Activated CD4-positive, alpha-beta T cell treated with anti-CD3 and anti-CD28 coated beads for 36 hours (primary cell): Measurements from ENCODE around the gene CALCR. TPM values are rescaled to one million over a fixed set of nuclear protein-coding genes. Genes with fewer than 3 reads are reported as not detected.
"Not testable (repeated sequence)": the region's sequence is repeated elsewhere in the genome, so short reads cannot be mapped to it uniquely, and the experiment has no call there.

ENCODE experiments used
- ATAC-seq: fragments of 200-7000 bp; cut with Tn5 transposase; one replicate; pipeline ENCODE4 v1.10.0; 2021; ENCODE audit warnings: mild to moderate bottlenecking, moderate library complexity
- CTCF ChIA-PET: fragments of 350-600 bp; sonication (Branson Sonifier 250); formaldehyde crosslinking; loops from one replicate; lab custom pipeline; 2021; ENCODE audit warnings: antibody characterized with exemption; lab: Charles Lee
- POLR2A ChIA-PET: fragments of 350-600 bp; sonication (Branson Sonifier 250); formaldehyde crosslinking; loops from one replicate; lab custom pipeline; 2021; ENCODE audit warnings: antibody characterized with exemption, inconsistent platforms; lab: Charles Lee
- DNase-seq: peaks from one replicate; pipeline ENCODE4 v3.0.0-alpha.2; 2020
- H3K27ac Mint-ChIP-seq: one replicate; pipeline ENCODE4 v1.8.0; 2021; ENCODE audit warnings: mixed read lengths
- H3K27me3 Mint-ChIP-seq: one replicate; pipeline ENCODE4 v1.8.0; 2021; ENCODE audit warnings: mixed read lengths
- H3K36me3 Mint-ChIP-seq: one replicate; pipeline ENCODE4 v1.8.0; 2021; ENCODE audit warnings: low read depth, mixed read lengths
- H3K4me1 Mint-ChIP-seq: one replicate; pipeline ENCODE4 v1.8.0; 2021; ENCODE audit warnings: mixed read lengths
- H3K4me3 Mint-ChIP-seq: one replicate; pipeline ENCODE4 v1.8.0; 2021; ENCODE audit warnings: mild to moderate bottlenecking, moderate library complexity, mixed read lengths
- H3K9me3 Mint-ChIP-seq: one replicate; pipeline ENCODE4 v1.8.0; 2021; ENCODE audit warnings: low read depth, mixed read lengths
- intact Hi-C, 2 experiments: fragments of 100-400 bp; cut with DNase I in 1 of 2; cut with micrococcal nuclease in 1 of 2; formaldehyde crosslinking; loops; one replicate each; pipeline versions ENCODE4 v1.14.2 to v1.15.1; 2022 to 2024; cut with DNase I, micrococcal nuclease
- total RNA-seq, 2 experiments: library from RNA; stranded (reverse); gene quantifications; one replicate each; pipeline ENCODE4 v1.2.3, GENCODE V29; 2021

The CALCR gene
- not detected for total RNA-seq

- H3K27me3 Mint-ChIP-seq, result peaks cover 26% of the 10 kb centered on the region
Observed at GRCh38 chr7:93574646-93575554, at the start of gene CALCR. CALCR (minus strand) TSS chr7:93574724; CDS start chr7:93486981, 87,743 bp downstream.

DNA sequence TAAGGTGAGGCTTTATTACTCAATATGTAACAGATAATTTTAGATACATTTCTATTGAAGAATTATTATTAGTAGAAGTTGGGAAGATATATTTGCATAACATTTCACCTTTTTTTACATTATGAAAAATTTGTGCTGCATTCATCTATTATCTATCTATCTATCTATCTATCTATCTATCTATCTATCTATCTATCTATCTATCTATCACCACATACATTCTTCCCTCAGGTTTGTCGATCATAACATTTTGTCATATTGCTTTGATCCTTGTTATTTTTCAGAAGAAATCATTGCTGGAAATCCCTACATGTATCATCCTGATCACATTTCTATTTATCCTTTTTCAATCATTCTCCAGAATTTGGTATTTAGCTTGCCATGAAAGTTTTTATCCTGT is 49.3 kb upstream of the CALCR start:
- H3K27me3 Mint-ChIP-seq, result no peaks in the 10 kb centered on the region
- ChIA-PET CTCF (interaction anchor here (1.0 kb wide), 1 partner anchor 8 kb away, joined by 3 read pairs; no protein-coding TSS in a partner anchor), POLR2A (no interaction called here)
- no peak overlapping the region for H3K27ac Mint-ChIP-seq
- H3K4me1 Mint-ChIP-seq, result no peaks in the 10 kb centered on the region
- DNase-seq (no peak), ATAC-seq (no peak)
- intact Hi-C loops, result loop anchor here in 1 of 2 experiments (5.0 kb wide), 1 partner anchor 463 kb away; no protein-coding TSS in a partner anchor
- H3K9me3 Mint-ChIP-seq, result peaks cover 5% of the 10 kb centered on the region
- no peaks in the 10 kb centered on the region for H3K36me3 Mint-ChIP-seq
- H3K4me3 Mint-ChIP-seq, result no peak overlapping the region

More at GRCh38 chr7:93574646-93575554, at the start of gene CALCR:
- no peaks in the 10 kb centered on the region for H3K4me1 Mint-ChIP-seq
- no peaks in the 10 kb centered on the region for H3K36me3 Mint-ChIP-seq
- H3K9me3 Mint-ChIP-seq, result no peaks in the 10 kb centered on the region
- DNase-seq, result no peak
- no peak within 1 kb of the TSS for H3K27ac Mint-ChIP-seq
- POLR2A ChIA-PET, result no interaction called here
- no peak for ATAC-seq
- CTCF ChIA-PET, result interaction anchor here (0.7 kb wide), 1 partner anchor 428 kb away, joined by 3 read pairs; no protein-coding TSS in a partner anchor
- H3K4me3 Mint-ChIP-seq, result no peak within 1 kb of the TSS
- intact Hi-C loops, result no loop called here

- ATAC-seq (no peak), DNase-seq (no peak)
- H3K27me3 Mint-ChIP-seq, result no peaks in the 10 kb centered on the region
- ChIA-PET POLR2A (no interaction called here), CTCF (interaction anchor here (1.0 kb wide), 1 partner anchor 9 kb away, joined by 3 read pairs; no protein-coding TSS in a partner anchor)
- no peaks in the 10 kb centered on the region for H3K4me1 Mint-ChIP-seq
- no peaks in the 10 kb centered on the region for H3K36me3 Mint-ChIP-seq
- no peak overlapping the region for H3K27ac Mint-ChIP-seq
- intact Hi-C loops, result loop anchor here in 1 of 2 experiments (5.0 kb wide), 1 partner anchor 465 kb away; no protein-coding TSS in a partner anchor
- H3K9me3 Mint-ChIP-seq, result peaks cover 5% of the 10 kb centered on the region
- H3K4me3 Mint-ChIP-seq, result no peak overlapping the region
Observed at GRCh38 chr7:93622036-93623033, 47.8 kb upstream of the CALCR start.

DNA sequence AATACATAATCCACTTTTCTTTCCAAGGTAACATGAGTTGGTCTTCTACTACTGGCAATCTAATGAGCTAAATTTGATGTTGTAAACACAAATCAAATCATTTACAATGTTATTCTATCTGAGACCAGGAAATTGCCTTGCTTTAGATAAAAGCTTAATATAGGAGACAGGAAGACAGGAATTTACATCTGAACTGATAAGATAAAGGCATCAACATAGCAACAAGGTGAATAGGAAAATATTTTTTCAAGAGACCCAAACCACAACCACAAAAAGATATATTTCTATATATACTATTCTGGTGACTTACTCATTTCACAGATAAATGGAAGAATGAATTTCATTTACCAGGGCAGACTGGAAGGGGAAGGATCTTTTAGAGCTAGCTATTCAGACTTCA is 46.3 kb upstream of the CALCR start:
- no peaks in the 10 kb centered on the region for H3K4me1 Mint-ChIP-seq
- H3K27ac Mint-ChIP-seq, result no peak overlapping the region
- H3K36me3 Mint-ChIP-seq, result no peaks in the 10 kb centered on the region
- intact Hi-C loops, result loop anchor here in 1 of 2 experiments (5.0 kb wide), 1 partner anchor 466 kb away; no protein-coding TSS in a partner anchor
- DNase-seq (no peak), ATAC-seq (no peak)
- H3K9me3 Mint-ChIP-seq, result peaks cover 2% of the 10 kb centered on the region
- CTCF ChIA-PET, result interaction anchor here (0.7 kb wide), 1 partner anchor 789 kb away, joined by 3 read pairs; no protein-coding TSS in a partner anchor
- H3K4me3 Mint-ChIP-seq, result no peak overlapping the region
- no peaks in the 10 kb centered on the region for H3K27me3 Mint-ChIP-seq
- POLR2A ChIA-PET, result no interaction called here

- intact Hi-C loops, result loop anchor here in 1 of 2 experiments (5.0 kb wide), 1 partner anchor 467 kb away; no protein-coding TSS in a partner anchor
- Mint-ChIP-seq H3K27ac (no peak overlapping the region), H3K36me3 (no peaks in the 10 kb centered on the region), H3K27me3 (no peaks in the 10 kb centered on the region), H3K4me1 (no peaks in the 10 kb centered on the region), H3K4me3 (no peak overlapping the region), H3K9me3 (no peaks in the 10 kb centered on the region)
- POLR2A ChIA-PET, result no interaction called here
- CTCF ChIA-PET, result no interaction called here
- no peak for ATAC-seq
- DNase-seq, result no peak
Observed at GRCh38 chr7:93620057-93620456, 45.5 kb upstream of the CALCR start.

- DNase-seq, result no peak
- H3K9me3 Mint-ChIP-seq, result no peaks in the 10 kb centered on the region
- no peak for ATAC-seq
- no peaks in the 10 kb centered on the region for H3K36me3 Mint-ChIP-seq
- no peak overlapping the region for H3K4me3 Mint-ChIP-seq
- CTCF ChIA-PET, result interaction anchor here (0.9 to 1.1 kb wide), 2 partner anchors 11 to 485 kb away, joined by 3 to 4 read pairs; no protein-coding TSS in a partner anchor
- intact Hi-C loops, result no loop called here
- no peaks in the 10 kb centered on the region for H3K4me1 Mint-ChIP-seq
- POLR2A ChIA-PET, result no interaction called here
- H3K27me3 Mint-ChIP-seq, result peaks cover 3% of the 10 kb centered on the region
- H3K27ac Mint-ChIP-seq, result no peak overlapping the region
Observed at GRCh38 chr7:93601363-93601762, 26.8 kb upstream of the CALCR start.

GRCh38 chr7:93594250-93594649 is 19.7 kb upstream of the CALCR start:
- Mint-ChIP-seq H3K36me3 (no peaks in the 10 kb centered on the region), H3K27ac (no peak overlapping the region), H3K4me3 (no peak overlapping the region), H3K27me3 (no peaks in the 10 kb centered on the region), H3K9me3 (no peaks in the 10 kb centered on the region), H3K4me1 (no peaks in the 10 kb centered on the region)
- DNase-seq, result no peak
- CTCF ChIA-PET, result interaction anchor here (0.6 kb wide), 1 partner anchor 1815 kb away, joined by 3 read pairs; no protein-coding TSS in a partner anchor
- POLR2A ChIA-PET, result no interaction called here
- no peak for ATAC-seq
- intact Hi-C loops, result no loop called here

DNA sequence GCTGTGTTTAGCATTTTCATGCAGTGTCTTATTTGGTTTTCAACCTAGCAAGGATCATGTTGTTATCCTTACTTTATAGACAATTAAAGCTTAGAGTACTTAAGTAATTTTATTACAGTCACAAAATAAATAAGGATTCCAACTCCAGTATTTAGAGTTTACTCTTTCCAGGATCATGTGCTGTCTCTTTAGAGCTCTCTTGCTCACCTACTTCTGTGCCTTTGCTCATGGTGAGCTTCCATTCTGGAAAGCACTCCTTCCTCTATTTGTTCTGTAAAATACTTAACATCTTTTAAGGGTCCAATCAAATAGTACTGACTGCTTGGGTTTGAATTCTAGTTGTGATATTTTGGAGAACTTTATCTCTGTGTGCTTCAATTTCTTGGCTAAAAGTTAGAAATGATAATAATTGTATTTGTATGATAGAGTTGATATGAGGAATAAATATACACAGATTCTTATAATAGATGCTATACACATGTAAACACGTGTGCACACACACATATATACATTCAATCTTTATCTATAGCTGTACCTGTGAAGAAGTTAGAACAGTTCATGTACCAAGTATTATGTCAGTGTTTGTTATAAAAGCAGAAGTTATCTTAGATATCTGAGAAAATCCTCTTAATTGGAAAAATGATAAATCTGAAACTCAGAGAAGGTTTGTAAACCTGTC is 18.2 kb upstream of the CALCR start:
- H3K4me3 Mint-ChIP-seq, result no peak overlapping the region
- DNase-seq, result no peak
- peaks cover 2% of the 10 kb centered on the region for H3K9me3 Mint-ChIP-seq
- intact Hi-C loops, result no loop called here
- ChIA-PET CTCF (no interaction called here), POLR2A (no interaction called here)
- H3K27ac Mint-ChIP-seq, result no peak overlapping the region
- no peaks in the 10 kb centered on the region for H3K27me3 Mint-ChIP-seq
- no peak for ATAC-seq
- H3K4me1 Mint-ChIP-seq, result no peaks in the 10 kb centered on the region
- H3K36me3 Mint-ChIP-seq, result no peaks in the 10 kb centered on the region

- H3K9me3 Mint-ChIP-seq, POLR2A ChIA-PET, intact Hi-C loops, H3K4me3 Mint-ChIP-seq, H3K27ac Mint-ChIP-seq, H3K4me1 Mint-ChIP-seq, CTCF ChIA-PET, H3K36me3 Mint-ChIP-seq, DNase-seq, ATAC-seq, H3K27me3 Mint-ChIP-seq: not testable (repeated sequence)
Observed at GRCh38 chr7:93591224-93592050, 16.9 kb upstream of the CALCR start.

DNA sequence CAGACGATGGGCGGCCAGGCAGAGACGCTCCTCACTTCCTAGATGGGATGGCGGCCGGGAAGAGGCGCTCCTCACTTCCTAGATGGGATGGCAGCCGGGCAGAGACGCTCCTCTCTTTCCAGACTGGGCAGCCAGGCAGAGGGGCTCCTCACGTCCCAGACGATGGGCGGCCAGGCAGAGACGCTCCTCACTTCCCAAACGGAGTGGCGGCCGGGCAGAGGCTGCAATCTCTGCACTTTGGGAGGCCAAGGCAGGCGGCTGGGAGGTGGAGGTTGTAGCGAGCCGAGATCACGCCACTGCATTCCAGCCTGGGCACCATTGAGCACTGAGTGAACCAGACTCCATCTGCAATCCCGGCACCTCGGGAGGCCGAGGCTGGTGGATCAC is 11.9 kb upstream of the CALCR start:
- H3K4me3 Mint-ChIP-seq, H3K36me3 Mint-ChIP-seq, ATAC-seq, CTCF ChIA-PET, POLR2A ChIA-PET, H3K9me3 Mint-ChIP-seq, H3K27ac Mint-ChIP-seq, H3K4me1 Mint-ChIP-seq, DNase-seq, H3K27me3 Mint-ChIP-seq, intact Hi-C loops: not testable (repeated sequence)
